ENCODE measurements around the gene LPP. TPM values are rescaled to one million over a fixed set of nuclear protein-coding genes. Genes with fewer than 3 reads are reported as not detected.
"Not testable (repeated sequence)": the region's sequence is repeated elsewhere in the genome, so short reads cannot be mapped to it uniquely, and the experiment has no call there.

LPP gene
- polyA plus RNA-seq, 3 donors, result 24.5 to 26.1 (median 25.4) TPM

- no peak for DNase-seq (ENCODE audit: low read depth in 3 of 3, low spot score in 2 of 3)
Measured at GRCh38 chr3:188680605-188681004, 526.6 kb downstream of the LPP start.

GRCh38 chr3:188682316-188682715 lies 528.4 kb downstream of the LPP start:
- no peak for DNase-seq (ENCODE audit: low read depth in 3 of 3, low spot score in 2 of 3)

GRCh38 chr3:188683032-188683521 lies 529.1 kb downstream of the LPP start:
- DNase-seq (ENCODE audit: low read depth in 3 of 3, low spot score in 2 of 3), result no peak

GRCh38 chr3:188684276-188684675 lies 530.3 kb downstream of the LPP start:
- DNase-seq (ENCODE audit: low read depth in 3 of 3, low spot score in 2 of 3), result no peak

GRCh38 chr3:188685789-188686188 lies 531.8 kb downstream of the LPP start:
- no peak for DNase-seq (ENCODE audit: low read depth in 3 of 3, low spot score in 2 of 3)

GRCh38 chr3:188686324-188686723 lies 532.4 kb downstream of the LPP start:
- no peak for DNase-seq (ENCODE audit: low read depth in 3 of 3, low spot score in 2 of 3)

- no peak for DNase-seq (ENCODE audit: low read depth in 3 of 3, low spot score in 2 of 3)
Measured at GRCh38 chr3:188687389-188687788, 533.4 kb downstream of the LPP start.

- no peak for DNase-seq (ENCODE audit: low read depth in 3 of 3, low spot score in 2 of 3)
Measured at GRCh38 chr3:188689101-188689574, 535.2 kb downstream of the LPP start.

GRCh38 chr3:188690064-188690463 lies 536.1 kb downstream of the LPP start:
- DNase-seq (ENCODE audit: low read depth in 3 of 3, low spot score in 2 of 3), result no peak

GRCh38 chr3:188691004-188691403 lies 537.0 kb downstream of the LPP start:
- DNase-seq (ENCODE audit: low read depth in 3 of 3, low spot score in 2 of 3), result no peak

- DNase-seq (ENCODE audit: low read depth in 3 of 3, low spot score in 2 of 3), result no peak
Measured at GRCh38 chr3:188691665-188692064, 537.7 kb downstream of the LPP start.

GRCh38 chr3:188692700-188693099 lies 538.7 kb downstream of the LPP start:
- no peak for DNase-seq (ENCODE audit: low read depth in 3 of 3, low spot score in 2 of 3)

- DNase-seq (ENCODE audit: low read depth in 3 of 3, low spot score in 2 of 3), result no peak
Measured at GRCh38 chr3:188693435-188693834, 539.5 kb downstream of the LPP start.

GRCh38 chr3:188695241-188695640 lies 541.3 kb downstream of the LPP start:
- no peak for DNase-seq (ENCODE audit: low read depth in 3 of 3, low spot score in 2 of 3)

GRCh38 chr3:188697127-188697526 lies 543.2 kb downstream of the LPP start:
- no peak for DNase-seq (ENCODE audit: low read depth in 3 of 3, low spot score in 2 of 3)

GRCh38 chr3:188698436-188698835 lies 544.5 kb downstream of the LPP start:
- DNase-seq (ENCODE audit: low read depth in 3 of 3, low spot score in 2 of 3), result no peak

GRCh38 chr3:188700501-188700900 lies 546.5 kb downstream of the LPP start:
- DNase-seq (ENCODE audit: low read depth in 3 of 3, low spot score in 2 of 3), result no peak

GRCh38 chr3:188700918-188701317 lies 547.0 kb downstream of the LPP start:
- no peak for DNase-seq (ENCODE audit: low read depth in 3 of 3, low spot score in 2 of 3)

- no peak for DNase-seq (ENCODE audit: low read depth in 3 of 3, low spot score in 2 of 3)
Measured at GRCh38 chr3:188701485-188701969, 547.6 kb downstream of the LPP start.

- DNase-seq (ENCODE audit: low read depth in 3 of 3, low spot score in 2 of 3), result not testable (repeated sequence)
Measured at GRCh38 chr3:188702028-188702427, 548.1 kb downstream of the LPP start.

GRCh38 chr3:188706176-188706575 lies 552.2 kb downstream of the LPP start:
- no peak for DNase-seq (ENCODE audit: low read depth in 3 of 3, low spot score in 2 of 3)

GRCh38 chr3:188706599-188706998 lies 552.6 kb downstream of the LPP start:
- DNase-seq (ENCODE audit: low read depth in 3 of 3, low spot score in 2 of 3), result no peak

Measured in right renal cortex interstitium (tissue), 3 donors.